CD14-positive monocyte (primary cell): ENCODE results near the gene SLC12A7. TPM values are rescaled to one million over a fixed set of nuclear protein-coding genes. Genes with fewer than 3 reads are reported as not detected.
A peak's percentile ranks its signal among the peaks of the same experiment; 100 is the strongest.

Source experiments
- DNase-seq, 3 donors: peaks; one replicate each; pipeline ENCODE4 v3.0.0-alpha.2; 2011 to 2022
- H2AFZ ChIP-seq: 2 replicates; pipeline ENCODE4 v1.6.0; 2012; ENCODE audit warnings: mild to moderate bottlenecking, low read depth, low read length, inconsistent platforms; ENCODE audit not compliant: insufficient read depth, poor library complexity, severe bottlenecking
- H3K27ac ChIP-seq, 2 donors: 1 replicate in 1 of 2; 2 replicates in 1 of 2; pipeline ENCODE4 v1.5.1; 2012 to 2013; ENCODE audit warnings: low read length in 2 of 2, control low read depth in 1 of 2, inconsistent platforms in 1 of 2, low read depth in 1 of 2, mild to moderate bottlenecking in 1 of 2
- H3K27me3 ChIP-seq, 2 donors: one replicate each; pipeline versions ENCODE4 v1.6.0 to v1.6.1; 2011 to 2013; ENCODE audit warnings: low read length in 2 of 2; ENCODE audit not compliant: control insufficient read depth in 2 of 2, insufficient read depth in 2 of 2
- H3K36me3 ChIP-seq, 2 donors: replicated peaks in 1 of 2; 1 replicate in 1 of 2; 2 replicates in 1 of 2; pipeline versions ENCODE4 v1.5.1 to v1.6.1; 2012 to 2013; ENCODE audit warnings: low read length in 2 of 2, control low read depth in 1 of 2, inconsistent platforms in 1 of 2, mild to moderate bottlenecking in 1 of 2; ENCODE audit not compliant: insufficient read depth in 2 of 2, control insufficient read depth in 1 of 2
- H3K4me1 ChIP-seq, 2 donors: 1 replicate in 1 of 2; 2 replicates in 1 of 2; pipeline versions ENCODE4 v1.5.1 to v1.6.1; 2012 to 2013; ENCODE audit warnings: low read length in 2 of 2, control low read depth in 1 of 2, inconsistent platforms in 1 of 2, mild to moderate bottlenecking in 1 of 2, moderate library complexity in 1 of 2; ENCODE audit not compliant: insufficient read depth in 2 of 2, control insufficient read depth in 1 of 2
- H3K4me2 ChIP-seq: replicated peaks from 2 replicates; pipeline ENCODE3; 2012; ENCODE audit warnings: low read length, moderate library complexity, mild to moderate bottlenecking; ENCODE audit not compliant: poor library complexity, severe bottlenecking; ENCODE audit errors: extremely low read depth
- H3K4me3 ChIP-seq, 3 experiments: fragments of 200-600 bp in 1 of 3; sonication (generic) in 1 of 3; replicated peaks in 1 of 3; 1 replicate in 2 of 3; 2 replicates in 1 of 3; pipeline ENCODE4 v1.5.1; 2011 to 2013; ENCODE audit warnings: low read length in 3 of 3, mild to moderate bottlenecking in 3 of 3, control low read depth in 2 of 3, low read depth in 2 of 3, inconsistent platforms in 1 of 3, moderate library complexity in 1 of 3
- H3K79me2 ChIP-seq: 2 replicates; pipeline ENCODE4 v1.6.0; 2012; ENCODE audit warnings: mild to moderate bottlenecking, control low read depth, inconsistent platforms, low read length, moderate library complexity; ENCODE audit not compliant: insufficient read depth
- H3K9ac ChIP-seq: 2 replicates; pipeline ENCODE4 v1.6.0; 2017; ENCODE audit warnings: low read length, mild to moderate bottlenecking; ENCODE audit not compliant: insufficient read depth, poor library complexity, severe bottlenecking
- H3K9me3 ChIP-seq, 2 donors: replicated peaks in 1 of 2; 1 replicate in 1 of 2; 2 replicates in 1 of 2; pipeline versions ENCODE4 v1.5.1 to v1.6.1; 2012 to 2013; ENCODE audit warnings: low read length in 2 of 2, control low read depth in 1 of 2; ENCODE audit not compliant: control insufficient read depth in 1 of 2, insufficient read depth in 1 of 2
- H4K20me1 ChIP-seq: 2 replicates; pipeline ENCODE4 v1.6.0; 2012; ENCODE audit warnings: mild to moderate bottlenecking, low read length, control low read depth, moderate library complexity; ENCODE audit not compliant: insufficient read depth
- H3K27ac Mint-ChIP-seq, 7 donors: one replicate each; pipeline ENCODE4 v1.8.0; 2020; ENCODE audit warnings: mild to moderate bottlenecking in 7 of 7, mixed read lengths in 7 of 7, moderate library complexity in 6 of 7, inconsistent platforms in 2 of 7
- H3K27me3 Mint-ChIP-seq, 3 donors: one replicate each; pipeline ENCODE4 v1.8.0; 2021 to 2022; ENCODE audit warnings: low read depth in 3 of 3, mild to moderate bottlenecking in 3 of 3, mixed read lengths in 3 of 3, moderate library complexity in 3 of 3, inconsistent platforms in 1 of 3
- H3K36me3 Mint-ChIP-seq, 2 donors: one replicate each; pipeline ENCODE4 v1.8.0; 2020; ENCODE audit warnings: mixed read lengths in 2 of 2, inconsistent platforms in 1 of 2, mild to moderate bottlenecking in 1 of 2
- H3K4me1 Mint-ChIP-seq: one replicate; pipeline ENCODE4 v1.8.0; 2020; ENCODE audit warnings: mild to moderate bottlenecking, mixed read lengths
- H3K4me3 Mint-ChIP-seq, 2 donors: one replicate each; pipeline ENCODE4 v1.8.0; 2020; ENCODE audit warnings: mild to moderate bottlenecking in 2 of 2, mixed read lengths in 2 of 2, moderate library complexity in 1 of 2
- H3K9me3 Mint-ChIP-seq, 7 donors: one replicate each; pipeline ENCODE4 v1.8.0; 2020 to 2022; ENCODE audit warnings: mixed read lengths in 7 of 7, mild to moderate bottlenecking in 6 of 7, moderate library complexity in 6 of 7, inconsistent platforms in 2 of 7
- CTCF ChIP-seq: fragments of 200-600 bp; IDR thresholded peaks from one replicate; pipeline ENCODE4 v1.8.0; 2022; ENCODE audit warnings: antibody characterized with exemption, mild to moderate bottlenecking
- WGBS: methylation state at CpG from one replicate; pipeline ENCODE4 v1.1.5; 2013; ENCODE audit warnings: missing lambda C conversion rate; ENCODE audit not compliant: insufficient coverage; 5-methylcytosine and 5-hydroxymethylcytosine counted together
- intact Hi-C, 2 donors: fragments of 100-400 bp; cut with micrococcal nuclease; formaldehyde crosslinking; loops; one replicate each; pipeline versions ENCODE4 v1.15.0 to v1.15.1; 2023
- polyA plus RNA-seq, 3 donors: library from polyadenylated mRNA; depleted of rRNA in 1 of 3; unstranded in 2 of 3; stranded (reverse) in 1 of 3; fragments of 300-500 nt in 2 of 3; fragments of >200 nt in 1 of 3; fragmentation: Illumina TruSeq in 2 of 3; gene quantifications; 1 replicate in 2 of 3; 2 replicates in 1 of 3; pipeline ENCODE4 v1.2.3, GENCODE V29; 2012 to 2021

SLC12A7 gene
- polyA plus RNA-seq, 3 donors, result 8.2 to 31.2 (median 12.5) TPM

- Histone ChIP-seq H3K4me3 (no peak overlapping the region), H3K27me3 (peaks cover 0 to 30% of the 10 kb centered on the region in 2 donors), H3K27ac (no peak overlapping the region), H3K9ac (no peak overlapping the region), H3K36me3 (no peaks in the 10 kb centered on the region), H3K79me2 (no peaks in the 10 kb centered on the region), H3K4me2 (no peak overlapping the region), H4K20me1 (no peaks in the 10 kb centered on the region), H3K9me3 (no peaks in the 10 kb centered on the region), H2AFZ (no peak overlapping the region), H3K4me1 (no peaks in the 10 kb centered on the region)
- no peaks in the 10 kb centered on the region for H3K36me3 Mint-ChIP-seq
- no peaks in the 10 kb centered on the region for H3K4me1 Mint-ChIP-seq
- no peak overlapping the region for H3K4me3 Mint-ChIP-seq
- TF ChIP-seq CTCF, result no peak
- 90% methylated on average over 10 of the region's 12 CpGs for WGBS
- peaks cover 27 to 45% (median 35%) of the 10 kb centered on the region in 3 donors for H3K27me3 Mint-ChIP-seq
- no peak overlapping the region for H3K27ac Mint-ChIP-seq
- H3K9me3 Mint-ChIP-seq, result peaks cover 0 to 9% (median 4%) of the 10 kb centered on the region in 7 donors
- DNase-seq, result no peak
- intact Hi-C loops, result no loop called here
Measured at GRCh38 chr5:1012313-1012841, 99.5 kb downstream of the SLC12A7 start.

GRCh38 chr5:1011741-1012312 is 100.0 kb downstream of the SLC12A7 start:
- WGBS, result 92% methylated on average over 17 of the region's 19 CpGs
- TF ChIP-seq CTCF, result no peak
- H3K27me3 Mint-ChIP-seq, result peaks cover 33 to 51% (median 40%) of the 10 kb centered on the region in 3 donors
- Histone ChIP-seq H2AFZ (no peak overlapping the region), H4K20me1 (no peaks in the 10 kb centered on the region), H3K4me2 (no peak overlapping the region), H3K9ac (no peak overlapping the region), H3K9me3 (no peaks in the 10 kb centered on the region), H3K4me3 (no peak overlapping the region), H3K79me2 (no peaks in the 10 kb centered on the region), H3K4me1 (no peaks in the 10 kb centered on the region), H3K27ac (no peak overlapping the region), H3K36me3 (no peaks in the 10 kb centered on the region), H3K27me3 (peaks cover 0 to 36% of the 10 kb centered on the region in 2 donors)
- H3K36me3 Mint-ChIP-seq, result no peaks in the 10 kb centered on the region
- H3K9me3 Mint-ChIP-seq, result peaks cover 0 to 11% (median 4%) of the 10 kb centered on the region in 7 donors
- no peak overlapping the region for H3K4me3 Mint-ChIP-seq
- intact Hi-C loops, result no loop called here
- H3K4me1 Mint-ChIP-seq, result no peaks in the 10 kb centered on the region
- no peak for DNase-seq
- peak overlapping the region in 1 of 7 donors; percentile 60 for H3K27ac Mint-ChIP-seq
